HG03103 (cell line): ENCODE data around the gene FAM131B.
"Not testable (repeated sequence)": the region's sequence is repeated elsewhere in the genome, so short reads cannot be mapped to it uniquely, and the experiment has no call there.

Experiments
- ATAC-seq: cut with Tn5 transposase; IDR thresholded peaks from one replicate; pipeline ENCODE4 v1.9.1; 2021; ENCODE audit warnings: low read depth; ENCODE audit not compliant: unreplicated experiment

The FAM131B gene

GRCh38 chr7:143362131-143363015 lies at the start of gene FAM131B:
Gene FAM131B, minus strand, starts transcription at chr7:143362713. Its CDS starts 110 bp downstream, at chr7:143362603.
- no peak for ATAC-seq

- no peak for ATAC-seq
These were observed 49.6 kb upstream of the FAM131B start for GRCh38 chr7:143411976-143412708.

GRCh38 chr7:143410521-143411004 lies 48.0 kb upstream of the FAM131B start:
- no peak for ATAC-seq

- ATAC-seq, result no peak
These were observed 46.4 kb upstream of the FAM131B start, which contains the start of gene EPHA1 for GRCh38 chr7:143408686-143409561. Gene EPHA1, minus strand, starts transcription at chr7:143408856. Its CDS starts 51 bp downstream, at chr7:143408805.

- no peak for ATAC-seq
These were observed 45.8 kb upstream of the FAM131B start for GRCh38 chr7:143408252-143408685.

- ATAC-seq, result no peak
These were observed 45.1 kb upstream of the FAM131B start for GRCh38 chr7:143407287-143408251.

- ATAC-seq, result no peak
These were observed 43.5 kb upstream of the FAM131B start for GRCh38 chr7:143406002-143406357.

- ATAC-seq, result no peak
These were observed 42.9 kb upstream of the FAM131B start for GRCh38 chr7:143405173-143406001.

- not testable (repeated sequence) for ATAC-seq
These were observed 39.7 kb upstream of the FAM131B start for GRCh38 chr7:143402233-143402632.

GRCh38 chr7:143401265-143401664 lies 38.8 kb upstream of the FAM131B start:
- ATAC-seq, result no peak

- ATAC-seq, result no peak
These were observed 37.1 kb upstream of the FAM131B start for GRCh38 chr7:143399642-143400041.

GRCh38 chr7:143399151-143399550 lies 36.6 kb upstream of the FAM131B start:
- ATAC-seq, result no peak

- ATAC-seq, result no peak
These were observed 36.1 kb upstream of the FAM131B start for GRCh38 chr7:143398616-143399015.

- ATAC-seq, result no peak
These were observed 35.4 kb upstream of the FAM131B start for GRCh38 chr7:143397710-143398530.

- no peak for ATAC-seq
These were observed 34.4 kb upstream of the FAM131B start for GRCh38 chr7:143396625-143397556.

- no peak for ATAC-seq
These were observed 33.7 kb upstream of the FAM131B start for GRCh38 chr7:143396182-143396581.
